WTC11 (cell line): ENCODE data around the gene MAP1LC3A. TPM values are rescaled to one million over a fixed set of nuclear protein-coding genes. Genes with fewer than 3 reads are reported as not detected.

ENCODE experiments used
- ATAC-seq: fragments of 200-7000 bp; cut with Tn5 transposase; 2 replicates; pipeline ENCODE4 v1.10.0; 2021; ENCODE audit warnings: mild to moderate bottlenecking, moderate library complexity
- CTCF ChIA-PET: fragments of 300-600 bp; sonication (Branson Sonifier 250); formaldehyde crosslinking; loops from one replicate; lab custom pipeline; 2021; ENCODE audit warnings: antibody characterized with exemption; lab: Charles Lee
- POLR2A ChIA-PET: fragments of 350-600 bp; sonication (Branson Sonifier 250); formaldehyde crosslinking; loops from one replicate; lab custom pipeline; 2021; ENCODE audit warnings: antibody characterized with exemption; lab: Charles Lee
- DNase-seq: peaks from one replicate; pipeline ENCODE4 v3.0.0; 2021; ENCODE audit warnings: low spot score
- H3K27ac Mint-ChIP-seq: 2 replicates; pipeline ENCODE4 v1.8.0; 2021; ENCODE audit warnings: mixed read lengths
- H3K27me3 Mint-ChIP-seq: 2 replicates; pipeline ENCODE4 v1.8.0; 2021; ENCODE audit warnings: low read depth, mild to moderate bottlenecking, moderate library complexity, mixed read lengths
- H3K36me3 Mint-ChIP-seq: 2 replicates; pipeline ENCODE4 v1.8.0; 2021; ENCODE audit warnings: mixed read lengths
- H3K4me1 Mint-ChIP-seq: 2 replicates; pipeline ENCODE4 v1.8.0; 2022; ENCODE audit warnings: mixed read lengths
- H3K4me3 Mint-ChIP-seq: 2 replicates; pipeline ENCODE4 v1.8.0; 2021; ENCODE audit warnings: mild to moderate bottlenecking, moderate library complexity, mixed read lengths
- H3K9me3 Mint-ChIP-seq: 2 replicates; pipeline ENCODE4 v1.8.0; 2021; ENCODE audit warnings: mixed read lengths
- EMX1 ChIP-seq: fragments of 250-450 bp; sonication (Bioruptor Pico); IDR thresholded peaks from 2 replicates; pipeline ENCODE4 v1.8.0; 2021; ENCODE audit warnings: mild to moderate bottlenecking
- ESRRA ChIP-seq: sonication (generic); formaldehyde crosslinking; IDR thresholded peaks from 2 replicates; pipeline ENCODE4 v1.8.1; 2022; ENCODE audit warnings: mild to moderate bottlenecking, missing genetic modification reagents, borderline replicate concordance
- GABPB1 ChIP-seq: sonication (generic); formaldehyde crosslinking; IDR thresholded peaks from 2 replicates; pipeline ENCODE4 v1.8.1; 2023; ENCODE audit warnings: mild to moderate bottlenecking, missing genetic modification reagents
- JUN ChIP-seq: sonication (generic); formaldehyde crosslinking; IDR thresholded peaks from 2 replicates; pipeline ENCODE4 v1.8.0; 2023; ENCODE audit warnings: mild to moderate bottlenecking, missing genetic modification reagents
- MYBL2 ChIP-seq: sonication (generic); formaldehyde crosslinking; IDR thresholded peaks from 2 replicates; pipeline ENCODE4 v1.8.1; 2023; ENCODE audit warnings: mild to moderate bottlenecking, moderate library complexity, missing genetic modification reagents
- NFATC4 ChIP-seq: fragments of 250-450 bp; sonication (Bioruptor Pico); IDR thresholded peaks from 2 replicates; pipeline ENCODE4 v1.9.0; 2021; ENCODE audit warnings: mild to moderate bottlenecking
- NFYB ChIP-seq: sonication (generic); formaldehyde crosslinking; conservative IDR thresholded peaks from 2 replicates; pipeline ENCODE4 v1.8.0; 2022; ENCODE audit warnings: low read depth, missing genetic modification reagents
- NR3C1 ChIP-seq: sonication (generic); formaldehyde crosslinking; conservative IDR thresholded peaks from 2 replicates; pipeline ENCODE4 v1.8.1; 2023; ENCODE audit warnings: low read depth, mild to moderate bottlenecking, missing genetic modification reagents
- PRRX2 ChIP-seq: fragments of 250-450 bp; sonication (Bioruptor Pico); IDR thresholded peaks from 2 replicates; pipeline ENCODE4 v1.8.0; 2021; ENCODE audit warnings: mild to moderate bottlenecking
- SMAD4 ChIP-seq: sonication (generic); formaldehyde crosslinking; IDR thresholded peaks from 2 replicates; pipeline ENCODE4 v1.8.0; 2022; ENCODE audit warnings: mild to moderate bottlenecking, missing genetic modification reagents
- SOX15 ChIP-seq: fragments of 250-450 bp; sonication (Bioruptor Pico); IDR thresholded peaks from 2 replicates; pipeline ENCODE4 v1.9.0; 2021; ENCODE audit warnings: mild to moderate bottlenecking
- SP1 ChIP-seq: sonication (generic); formaldehyde crosslinking; conservative IDR thresholded peaks from 2 replicates; pipeline ENCODE4 v1.8.1; 2022; ENCODE audit warnings: missing genetic modification reagents
- TEAD4 ChIP-seq: sonication (generic); formaldehyde crosslinking; IDR thresholded peaks from 2 replicates; pipeline ENCODE4 v1.8.0; 2022; ENCODE audit warnings: mild to moderate bottlenecking, missing genetic modification reagents
- ZBTB21 ChIP-seq: sonication (generic); formaldehyde crosslinking; IDR thresholded peaks from 2 replicates; pipeline ENCODE4 v1.8.1; 2023; ENCODE audit warnings: mild to moderate bottlenecking, missing genetic modification reagents, borderline replicate concordance
- ZNF121 ChIP-seq: sonication (generic); formaldehyde crosslinking; IDR thresholded peaks from 2 replicates; pipeline ENCODE4 v1.8.0; 2023; ENCODE audit warnings: missing genetic modification reagents
- ZNF138 ChIP-seq: sonication (generic); formaldehyde crosslinking; conservative IDR thresholded peaks from 2 replicates; pipeline ENCODE4 v1.8.1; 2022; ENCODE audit warnings: mild to moderate bottlenecking, moderate library complexity, missing genetic modification reagents
- total RNA-seq: library from RNA; stranded (reverse); gene quantifications from 3 replicates; pipeline ENCODE4 v1.2.3, GENCODE V29; 2021
- TF ChIP-seq, protein P1 (sequence below): fragments of 250-450 bp; sonication (Bioruptor Pico); IDR thresholded peaks from 2 replicates; pipeline ENCODE4 v1.9.0; 2021; ENCODE audit warnings: mild to moderate bottlenecking
- TF ChIP-seq, protein P2 (sequence below): sonication (generic); formaldehyde crosslinking; IDR thresholded peaks from 2 replicates; pipeline ENCODE4 v1.8.0; 2023; ENCODE audit warnings: mild to moderate bottlenecking, missing genetic modification reagents
- TF ChIP-seq, protein P3 (sequence below): sonication (generic); formaldehyde crosslinking; IDR thresholded peaks from 2 replicates; pipeline ENCODE4 v1.8.0; 2022; ENCODE audit warnings: missing genetic modification reagents
- TF ChIP-seq, protein P4 (sequence below): fragments of 250-450 bp; sonication (Bioruptor Pico); conservative IDR thresholded peaks from 2 replicates; pipeline ENCODE4 v1.9.0; 2021; ENCODE audit warnings: mild to moderate bottlenecking
- TF ChIP-seq, protein P5 (sequence below): sonication (generic); formaldehyde crosslinking; IDR thresholded peaks from 2 replicates; pipeline ENCODE4 v1.8.0; 2022; ENCODE audit warnings: mild to moderate bottlenecking, missing genetic modification reagents
- TF ChIP-seq, protein P6 (sequence below): fragments of 250-450 bp; sonication (Bioruptor Pico); IDR thresholded peaks from 2 replicates; pipeline ENCODE4 v2.1.2; 2022; ENCODE audit warnings: mild to moderate bottlenecking, moderate library complexity

MAP1LC3A gene
- total RNA-seq, 1 experiment from 2014 or later: 7.5 TPM

DNA sequence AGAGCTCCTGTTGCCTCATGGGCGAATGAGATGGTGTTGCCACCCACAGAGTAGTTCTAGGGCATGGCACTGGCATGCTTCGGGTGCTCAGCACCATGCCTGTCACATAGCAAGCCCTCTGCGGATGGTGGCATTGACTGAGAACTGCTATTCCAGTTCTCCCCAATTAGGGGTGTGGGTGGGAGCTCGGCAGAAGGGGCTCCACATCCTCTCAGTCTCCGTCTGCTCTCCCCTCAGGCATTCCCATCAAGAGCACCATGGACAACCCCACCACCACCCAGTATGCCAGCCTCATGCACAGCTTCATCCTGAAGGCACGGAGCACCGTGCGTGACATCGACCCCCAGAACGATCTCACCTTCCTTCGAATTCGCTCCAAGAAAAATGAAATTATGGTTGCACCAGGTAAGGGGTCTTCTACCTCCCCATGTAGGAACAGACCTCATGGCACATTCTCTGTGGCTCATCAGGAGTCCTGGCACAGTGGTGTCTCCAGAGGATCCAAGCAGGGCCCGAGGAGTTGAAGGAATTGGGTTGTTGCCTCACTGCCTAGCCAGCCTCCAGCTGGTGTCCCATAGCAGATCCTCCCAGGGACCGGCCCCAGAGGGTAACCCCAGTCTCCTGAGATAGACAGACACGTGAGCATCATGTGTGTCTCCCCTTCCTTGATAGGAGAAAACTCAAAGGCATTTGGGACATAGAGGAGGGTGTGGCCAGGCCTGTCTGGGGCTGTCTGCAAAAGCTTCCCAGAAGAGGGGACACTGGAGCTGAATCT lies 23.9 kb upstream of the MAP1LC3A start (continued):
- TF ChIP-seq, protein P1, sequence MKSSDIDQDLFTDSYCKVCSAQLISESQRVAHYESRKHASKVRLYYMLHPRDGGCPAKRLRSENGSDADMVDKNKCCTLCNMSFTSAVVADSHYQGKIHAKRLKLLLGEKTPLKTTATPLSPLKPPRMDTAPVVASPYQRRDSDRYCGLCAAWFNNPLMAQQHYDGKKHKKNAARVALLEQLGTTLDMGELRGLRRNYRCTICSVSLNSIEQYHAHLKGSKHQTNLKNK (CRISPR knock-in tag): no peak
- no peak for TF ChIP-seq EMX1 (CRISPR knock-in tag)
- no peak for TF ChIP-seq ZBTB21 (CRISPR knock-in tag)
- no peak for TF ChIP-seq ZNF138 (CRISPR knock-in tag)
- TF ChIP-seq, protein P2, sequence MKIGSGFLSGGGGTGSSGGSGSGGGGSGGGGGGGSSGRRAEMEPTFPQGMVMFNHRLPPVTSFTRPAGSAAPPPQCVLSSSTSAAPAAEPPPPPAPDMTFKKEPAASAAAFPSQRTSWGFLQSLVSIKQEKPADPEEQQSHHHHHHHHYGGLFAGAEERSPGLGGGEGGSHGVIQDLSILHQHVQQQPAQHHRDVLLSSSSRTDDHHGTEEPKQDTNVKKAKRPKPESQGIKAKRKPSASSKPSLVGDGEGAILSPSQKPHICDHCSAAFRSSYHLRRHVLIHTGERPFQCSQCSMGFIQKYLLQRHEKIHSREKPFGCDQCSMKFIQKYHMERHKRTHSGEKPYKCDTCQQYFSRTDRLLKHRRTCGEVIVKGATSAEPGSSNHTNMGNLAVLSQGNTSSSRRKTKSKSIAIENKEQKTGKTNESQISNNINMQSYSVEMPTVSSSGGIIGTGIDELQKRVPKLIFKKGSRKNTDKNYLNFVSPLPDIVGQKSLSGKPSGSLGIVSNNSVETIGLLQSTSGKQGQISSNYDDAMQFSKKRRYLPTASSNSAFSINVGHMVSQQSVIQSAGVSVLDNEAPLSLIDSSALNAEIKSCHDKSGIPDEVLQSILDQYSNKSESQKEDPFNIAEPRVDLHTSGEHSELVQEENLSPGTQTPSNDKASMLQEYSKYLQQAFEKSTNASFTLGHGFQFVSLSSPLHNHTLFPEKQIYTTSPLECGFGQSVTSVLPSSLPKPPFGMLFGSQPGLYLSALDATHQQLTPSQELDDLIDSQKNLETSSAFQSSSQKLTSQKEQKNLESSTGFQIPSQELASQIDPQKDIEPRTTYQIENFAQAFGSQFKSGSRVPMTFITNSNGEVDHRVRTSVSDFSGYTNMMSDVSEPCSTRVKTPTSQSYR (CRISPR knock-in tag): no peak
- TF ChIP-seq PRRX2 (CRISPR knock-in tag): no peak
- TF ChIP-seq MYBL2 (CRISPR knock-in tag): no peak
- no peak for TF ChIP-seq JUN (CRISPR knock-in tag)
- TF ChIP-seq GABPB1 (CRISPR knock-in tag): no peak
- TF ChIP-seq ESRRA: no peak
- TF ChIP-seq NFYB (CRISPR knock-in tag): no peak

DNA sequence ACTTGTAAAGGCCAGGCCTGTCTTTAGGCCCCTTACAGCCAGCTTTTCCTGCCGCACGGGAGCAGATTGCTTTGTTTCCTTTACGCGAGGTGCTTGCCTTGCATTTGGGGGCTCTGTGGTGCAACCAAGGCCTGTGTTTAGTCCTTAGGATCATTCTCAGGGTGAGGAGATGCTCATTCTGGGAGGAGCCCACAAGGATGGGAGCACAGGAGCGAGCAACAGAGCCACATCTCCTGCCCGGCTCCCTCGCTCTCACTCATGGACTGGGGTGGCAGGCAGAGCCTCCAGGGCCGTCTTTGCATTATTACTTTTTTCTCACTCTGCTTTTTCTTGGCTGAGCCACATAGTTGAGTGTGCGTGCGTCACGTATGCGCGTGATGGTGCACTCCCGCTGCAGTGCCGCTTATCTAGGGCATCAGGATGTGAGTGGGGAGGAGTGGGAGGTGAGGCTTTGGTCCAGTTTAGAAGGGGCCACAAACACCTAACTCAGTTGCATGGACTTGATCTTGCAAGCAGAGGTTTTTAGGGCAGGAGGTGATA lies 23.1 kb upstream of the MAP1LC3A start:
- Mint-ChIP-seq H3K27ac (no peak overlapping the region), H3K4me3 (no peak overlapping the region), H3K27me3 (no peaks in the 10 kb centered on the region), H3K9me3 (no peaks in the 10 kb centered on the region), H3K36me3 (peaks cover 29% of the 10 kb centered on the region), H3K4me1 (no peaks in the 10 kb centered on the region)
- CTCF ChIA-PET: interaction anchor here (2.2 kb wide), 1 partner anchor 27 kb away, joined by 8 read pairs; no protein-coding TSS in a partner anchor
- ATAC-seq (no peak), DNase-seq (no peak)
- no peak for TF ChIP-seq SOX15
- no peak for TF ChIP-seq NFATC4 (CRISPR knock-in tag)
- TF ChIP-seq, protein P3, sequence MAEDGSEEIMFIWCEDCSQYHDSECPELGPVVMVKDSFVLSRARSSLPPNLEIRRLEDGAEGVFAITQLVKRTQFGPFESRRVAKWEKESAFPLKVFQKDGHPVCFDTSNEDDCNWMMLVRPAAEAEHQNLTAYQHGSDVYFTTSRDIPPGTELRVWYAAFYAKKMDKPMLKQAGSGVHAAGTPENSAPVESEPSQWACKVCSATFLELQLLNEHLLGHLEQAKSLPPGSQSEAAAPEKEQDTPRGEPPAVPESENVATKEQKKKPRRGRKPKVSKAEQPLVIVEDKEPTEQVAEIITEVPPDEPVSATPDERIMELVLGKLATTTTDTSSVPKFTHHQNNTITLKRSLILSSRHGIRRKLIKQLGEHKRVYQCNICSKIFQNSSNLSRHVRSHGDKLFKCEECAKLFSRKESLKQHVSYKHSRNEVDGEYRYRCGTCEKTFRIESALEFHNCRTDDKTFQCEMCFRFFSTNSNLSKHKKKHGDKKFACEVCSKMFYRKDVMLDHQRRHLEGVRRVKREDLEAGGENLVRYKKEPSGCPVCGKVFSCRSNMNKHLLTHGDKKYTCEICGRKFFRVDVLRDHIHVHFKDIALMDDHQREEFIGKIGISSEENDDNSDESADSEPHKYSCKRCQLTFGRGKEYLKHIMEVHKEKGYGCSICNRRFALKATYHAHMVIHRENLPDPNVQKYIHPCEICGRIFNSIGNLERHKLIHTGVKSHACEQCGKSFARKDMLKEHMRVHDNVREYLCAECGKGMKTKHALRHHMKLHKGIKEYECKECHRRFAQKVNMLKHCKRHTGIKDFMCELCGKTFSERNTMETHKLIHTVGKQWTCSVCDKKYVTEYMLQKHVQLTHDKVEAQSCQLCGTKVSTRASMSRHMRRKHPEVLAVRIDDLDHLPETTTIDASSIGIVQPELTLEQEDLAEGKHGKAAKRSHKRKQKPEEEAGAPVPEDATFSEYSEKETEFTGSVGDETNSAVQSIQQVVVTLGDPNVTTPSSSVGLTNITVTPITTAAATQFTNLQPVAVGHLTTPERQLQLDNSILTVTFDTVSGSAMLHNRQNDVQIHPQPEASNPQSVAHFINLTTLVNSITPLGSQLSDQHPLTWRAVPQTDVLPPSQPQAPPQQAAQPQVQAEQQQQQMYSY (CRISPR knock-in tag): no peak
- TF ChIP-seq, protein P4, sequence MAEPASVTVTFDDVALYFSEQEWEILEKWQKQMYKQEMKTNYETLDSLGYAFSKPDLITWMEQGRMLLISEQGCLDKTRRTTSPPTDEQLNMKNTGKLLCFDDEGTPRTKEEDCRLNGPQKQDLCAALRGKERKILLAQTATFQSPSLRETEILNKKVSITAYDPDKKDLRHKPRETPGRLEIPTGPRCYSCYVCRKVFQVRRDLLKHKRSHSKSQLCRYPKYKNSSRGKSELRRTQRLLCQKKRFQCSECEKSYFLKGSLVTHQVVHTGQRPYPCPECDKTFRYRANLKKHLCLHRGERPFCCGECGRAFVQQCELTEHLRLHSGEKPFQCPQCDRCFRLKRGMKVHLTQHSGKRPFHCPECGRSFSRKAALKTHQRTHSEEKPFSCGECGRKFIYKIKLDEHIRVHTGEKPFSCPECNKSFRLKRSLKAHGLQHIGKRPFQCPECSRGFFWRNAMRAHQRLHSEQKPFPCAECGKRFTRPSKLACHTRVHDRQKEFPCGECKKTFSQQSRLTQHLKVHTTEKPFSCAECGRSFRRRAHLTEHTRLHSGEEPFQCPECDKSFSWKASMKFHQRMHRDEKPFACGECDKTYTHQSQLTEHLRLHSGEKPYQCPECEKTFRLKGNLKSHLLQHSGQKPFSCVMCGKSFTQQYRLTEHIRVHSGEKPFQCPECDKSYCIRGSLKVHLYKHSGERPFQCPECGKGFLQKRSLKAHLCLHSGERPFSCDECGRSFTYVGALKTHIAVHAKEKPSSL (CRISPR knock-in tag): no peak
- no peak for TF ChIP-seq SP1 (CRISPR knock-in tag)
- TF ChIP-seq, protein P5, sequence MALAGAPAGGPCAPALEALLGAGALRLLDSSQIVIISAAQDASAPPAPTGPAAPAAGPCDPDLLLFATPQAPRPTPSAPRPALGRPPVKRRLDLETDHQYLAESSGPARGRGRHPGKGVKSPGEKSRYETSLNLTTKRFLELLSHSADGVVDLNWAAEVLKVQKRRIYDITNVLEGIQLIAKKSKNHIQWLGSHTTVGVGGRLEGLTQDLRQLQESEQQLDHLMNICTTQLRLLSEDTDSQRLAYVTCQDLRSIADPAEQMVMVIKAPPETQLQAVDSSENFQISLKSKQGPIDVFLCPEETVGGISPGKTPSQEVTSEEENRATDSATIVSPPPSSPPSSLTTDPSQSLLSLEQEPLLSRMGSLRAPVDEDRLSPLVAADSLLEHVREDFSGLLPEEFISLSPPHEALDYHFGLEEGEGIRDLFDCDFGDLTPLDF (CRISPR knock-in tag): no peak
- TF ChIP-seq NR3C1 (CRISPR knock-in tag): no peak
- TF ChIP-seq SMAD4: no peak
- no peak for TF ChIP-seq ZNF121 (CRISPR knock-in tag)
- TF ChIP-seq TEAD4 (CRISPR knock-in tag): no peak
- TF ChIP-seq, protein P6, sequence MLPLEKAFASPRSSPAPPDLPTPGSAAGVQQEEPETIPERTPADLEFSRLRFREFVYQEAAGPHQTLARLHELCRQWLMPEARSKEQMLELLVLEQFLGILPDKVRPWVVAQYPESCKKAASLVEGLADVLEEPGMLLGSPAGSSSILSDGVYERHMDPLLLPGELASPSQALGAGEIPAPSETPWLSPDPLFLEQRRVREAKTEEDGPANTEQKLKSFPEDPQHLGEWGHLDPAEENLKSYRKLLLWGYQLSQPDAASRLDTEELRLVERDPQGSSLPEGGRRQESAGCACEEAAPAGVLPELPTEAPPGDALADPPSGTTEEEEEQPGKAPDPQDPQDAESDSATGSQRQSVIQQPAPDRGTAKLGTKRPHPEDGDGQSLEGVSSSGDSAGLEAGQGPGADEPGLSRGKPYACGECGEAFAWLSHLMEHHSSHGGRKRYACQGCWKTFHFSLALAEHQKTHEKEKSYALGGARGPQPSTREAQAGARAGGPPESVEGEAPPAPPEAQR (CRISPR knock-in tag): no peak
- POLR2A ChIA-PET: no interaction called here
